ENCODE results near the gene SLC35D3. TPM values are rescaled to one million over a fixed set of nuclear protein-coding genes. Genes with fewer than 3 reads are reported as not detected.
"Not testable (repeated sequence)": the region's sequence is repeated elsewhere in the genome, so short reads cannot be mapped to it uniquely, and the experiment has no call there.

SLC35D3 gene
- not detected in 2 replicates for polyA plus RNA-seq (2011; rRNA removed)
- not detected in 2 replicates for polyA minus RNA-seq (2011; rRNA and poly(A)+ RNA removed)

DNA sequence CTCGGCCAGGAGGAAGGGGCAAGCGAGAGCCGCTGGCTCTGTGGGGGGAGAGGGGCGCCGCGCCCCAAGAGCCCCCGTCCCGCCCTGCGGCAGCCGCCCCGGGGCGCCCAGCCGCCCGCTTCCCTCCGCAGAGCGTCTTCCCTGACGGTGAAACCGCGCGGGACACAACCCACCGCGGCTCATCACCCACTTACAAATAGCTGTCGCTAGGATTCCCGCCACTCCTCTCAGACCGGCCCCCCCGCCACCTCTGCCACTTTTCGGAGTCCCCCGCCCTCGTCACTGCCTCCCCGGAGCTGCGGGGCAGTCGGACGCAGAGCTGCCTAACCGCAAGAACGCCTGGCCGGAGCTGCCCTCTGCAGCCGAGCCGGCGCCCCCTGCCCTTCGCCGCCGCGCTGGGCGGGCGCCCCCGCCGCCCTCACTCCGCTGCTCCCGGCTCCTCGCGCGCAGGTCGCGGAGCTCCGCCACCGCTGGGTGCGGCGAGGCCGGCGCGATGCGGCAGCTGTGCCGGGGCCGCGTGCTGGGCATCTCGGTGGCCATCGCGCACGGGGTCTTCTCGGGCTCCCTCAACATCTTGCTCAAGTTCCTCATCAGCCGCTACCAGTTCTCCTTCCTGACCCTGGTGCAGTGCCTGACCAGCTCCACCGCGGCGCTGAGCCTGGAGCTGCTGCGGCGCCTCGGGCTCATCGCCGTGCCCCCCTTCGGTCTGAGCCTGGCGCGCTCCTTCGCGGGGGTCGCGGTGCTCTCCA is at the start of gene SLC35D3:
SLC35D3 (plus strand) TSS at position 366 of the 749 bp plus-strand sequence; CDS start at position 494, 128 bp downstream.
- H3K27me3 ChIP-seq (ENCODE audit: control insufficient read depth, insufficient read depth, low read length): peaks cover 37% of the 10 kb centered on the region
- TF ChIP-seq CTCF (IDR thresholded peaks at IDR 0.05; ENCODE audit: insufficient read depth, low read depth, low read length): no peak
- peak within 1 kb of the TSS; percentile 44 for H3K4me3 ChIP-seq (ENCODE audit: low read depth, low read length)
- ChIA-PET CTCF (interaction anchor here (0.5 to 2.4 kb wide), 4 partner anchors 10 to 783 kb away, joined by 3 to 8 read pairs (median 5); no protein-coding TSS in a partner anchor), POLR2A (interaction anchor here (0.6 kb wide), 1 partner anchor 356 kb away, joined by 3 read pairs; no protein-coding TSS in a partner anchor)
- H3K36me3 ChIP-seq (ENCODE audit: control insufficient read depth, insufficient read depth, low read length): no peaks in the 10 kb centered on the region
- no peak for DNase-seq (ENCODE audit: low read depth)

GRCh38 chr6:136873748-136874147 is 48.4 kb upstream of the SLC35D3 start:
- Histone ChIP-seq H3K27me3 (ENCODE audit: control insufficient read depth, insufficient read depth, low read length) (no peaks in the 10 kb centered on the region), H3K4me3 (ENCODE audit: low read depth, low read length) (no peak overlapping the region), H3K36me3 (ENCODE audit: control insufficient read depth, insufficient read depth, low read length) (no peaks in the 10 kb centered on the region)
- no peak for TF ChIP-seq CTCF (IDR thresholded peaks at IDR 0.05; ENCODE audit: insufficient read depth, low read depth, low read length)
- POLR2A ChIA-PET: no interaction called here
- DNase-seq (ENCODE audit: low read depth): no peak
- CTCF ChIA-PET: interaction anchor here (1.0 kb wide), 1 partner anchor 13 kb away, joined by 3 read pairs; no protein-coding TSS in a partner anchor

GRCh38 chr6:136876469-136876868 is 45.6 kb upstream of the SLC35D3 start:
- POLR2A ChIA-PET; H3K4me3 ChIP-seq (ENCODE audit: low read depth, low read length); DNase-seq (ENCODE audit: low read depth); CTCF ChIA-PET; H3K36me3 ChIP-seq (ENCODE audit: control insufficient read depth, insufficient read depth, low read length); H3K27me3 ChIP-seq (ENCODE audit: control insufficient read depth, insufficient read depth, low read length): not testable (repeated sequence)

- H3K27me3 ChIP-seq (ENCODE audit: control insufficient read depth, insufficient read depth, low read length): no peaks in the 10 kb centered on the region
- TF ChIP-seq CTCF (IDR thresholded peaks at IDR 0.05; ENCODE audit: insufficient read depth, low read depth, low read length): no peak
- no peaks in the 10 kb centered on the region for H3K36me3 ChIP-seq (ENCODE audit: control insufficient read depth, insufficient read depth, low read length)
- ChIA-PET CTCF (interaction anchor here (1.1 kb wide), 1 partner anchor 16 kb away, joined by 3 read pairs; no protein-coding TSS in a partner anchor), POLR2A (no interaction called here)
- no peak overlapping the region for H3K4me3 ChIP-seq (ENCODE audit: low read depth, low read length)
- no peak for DNase-seq (ENCODE audit: low read depth)
These were observed 41.2 kb upstream of the SLC35D3 start for GRCh38 chr6:136880748-136881460.

DNA sequence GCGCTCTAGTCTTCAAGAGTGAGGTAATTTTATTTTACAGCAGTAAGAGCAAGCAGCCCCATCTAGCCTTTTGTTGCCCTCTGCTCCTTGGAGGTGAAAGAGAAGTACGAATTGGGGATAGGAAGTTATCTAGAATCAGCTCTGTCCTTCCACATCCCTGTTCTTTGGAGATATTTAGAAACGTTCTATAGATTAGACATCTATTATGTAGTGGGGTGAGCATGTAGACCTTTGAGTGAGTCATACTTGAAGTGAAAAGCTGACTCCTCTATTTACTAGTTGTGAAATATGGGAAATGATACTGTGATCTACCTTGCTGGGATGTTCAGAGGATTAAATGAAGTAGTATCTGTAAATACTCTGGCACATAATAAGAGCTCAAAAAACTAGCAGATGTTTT is 36.0 kb upstream of the SLC35D3 start:
- no peak overlapping the region for H3K4me3 ChIP-seq (ENCODE audit: low read depth, low read length)
- ChIA-PET CTCF (no interaction called here), POLR2A (no interaction called here)
- no peak for DNase-seq (ENCODE audit: low read depth)
- H3K27me3 ChIP-seq (ENCODE audit: control insufficient read depth, insufficient read depth, low read length): no peaks in the 10 kb centered on the region
- no peaks in the 10 kb centered on the region for H3K36me3 ChIP-seq (ENCODE audit: control insufficient read depth, insufficient read depth, low read length)
- no peak for TF ChIP-seq CTCF (IDR thresholded peaks at IDR 0.05; ENCODE audit: insufficient read depth, low read depth, low read length)
